PC-9 (cell line): ENCODE results near the gene ZEB2.

Experiments used
- CTCF ChIP-seq: fragments of 200-600 bp; sonication (generic); conservative IDR thresholded peaks from 2 replicates; pipeline ENCODE4 v1.6.1; 2017; ENCODE audit warnings: mixed run types, antibody characterized with exemption, mild to moderate bottlenecking, moderate library complexity
- EZH2 ChIP-seq: fragments of 200-600 bp; sonication (generic); IDR thresholded peaks from 2 replicates; pipeline ENCODE4 v1.8.0; 2017; ENCODE audit warnings: antibody characterized with exemption, low read depth

GRCh38 chr2:144374163-144374661, 145.7 kb downstream of the ZEB2 start:
- TF ChIP-seq CTCF = no peak
- TF ChIP-seq EZH2 = no peak
